ENCODE measurements around the gene ILRUN.
"Not testable (repeated sequence)": the region's sequence is repeated elsewhere in the genome, so short reads cannot be mapped to it uniquely, and the experiment has no call there.

The ILRUN gene

GRCh38 chr6:34663371-34663770 lies 33.2 kb downstream of the ILRUN start:
- DNase-seq, result no peak

GRCh38 chr6:34661357-34661756 lies 35.2 kb downstream of the ILRUN start:
- no peak for DNase-seq

- no peak for DNase-seq
Observed at GRCh38 chr6:34658605-34659265, 37.8 kb downstream of the ILRUN start.

DNA sequence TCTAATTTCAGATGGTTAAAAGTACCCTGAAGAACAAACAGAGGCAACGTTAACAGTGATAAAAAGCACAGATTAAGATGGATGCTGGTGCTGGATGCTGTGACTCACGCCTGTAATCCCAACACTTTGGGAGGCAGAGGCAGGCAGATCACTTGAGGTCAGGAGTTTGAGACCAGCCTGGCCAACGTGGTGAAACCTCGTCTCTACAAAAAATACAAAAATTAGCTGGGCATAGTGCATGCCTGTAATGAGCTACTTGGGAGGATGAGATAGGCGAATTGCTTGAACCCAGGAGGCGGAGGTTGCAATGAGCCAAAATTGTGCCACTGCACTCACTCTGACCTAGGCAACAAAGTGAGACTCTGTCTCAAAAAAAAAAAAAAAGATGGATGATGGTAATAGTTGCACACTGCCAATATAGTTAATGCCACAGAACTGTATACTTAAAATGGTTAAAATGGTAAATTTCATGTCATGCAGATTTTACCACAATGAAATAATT lies 38.5 kb downstream of the ILRUN start:
- not testable (repeated sequence) for DNase-seq

- DNase-seq, result no peak
Observed at GRCh38 chr6:34657307-34657978, 39.1 kb downstream of the ILRUN start.

- DNase-seq, result no peak
Observed at GRCh38 chr6:34657037-34657306, 39.6 kb downstream of the ILRUN start.

GRCh38 chr6:34656378-34657036 lies 40.1 kb downstream of the ILRUN start:
- DNase-seq, result no peak

DNA sequence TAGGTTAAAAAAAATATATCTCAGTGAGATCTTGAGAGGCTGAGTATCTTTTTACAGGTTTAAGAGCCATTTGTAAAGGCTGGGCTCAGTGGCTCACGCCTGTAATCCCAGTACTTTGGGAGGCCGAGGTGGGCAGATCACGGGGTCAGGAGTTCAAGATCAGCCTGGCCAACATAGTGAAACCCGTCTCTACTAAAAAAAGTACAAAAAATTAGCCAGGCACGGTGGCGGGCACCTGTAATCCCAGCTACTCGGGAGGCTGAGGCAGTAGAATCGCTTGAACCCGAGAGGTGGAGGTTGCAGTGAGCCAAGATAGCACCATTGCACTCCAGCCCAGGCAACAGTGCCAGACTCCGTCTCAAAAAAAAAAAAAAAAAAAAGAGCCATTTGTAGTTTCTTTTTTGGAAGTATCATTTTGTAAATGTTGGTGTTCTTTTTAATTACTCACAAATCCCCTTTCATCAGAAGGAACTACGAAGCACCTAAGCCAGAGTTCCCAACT lies 40.6 kb downstream of the ILRUN start:
- not testable (repeated sequence) for DNase-seq

- DNase-seq, result no peak
Observed at GRCh38 chr6:34654061-34654710, 42.4 kb downstream of the ILRUN start.

DNA sequence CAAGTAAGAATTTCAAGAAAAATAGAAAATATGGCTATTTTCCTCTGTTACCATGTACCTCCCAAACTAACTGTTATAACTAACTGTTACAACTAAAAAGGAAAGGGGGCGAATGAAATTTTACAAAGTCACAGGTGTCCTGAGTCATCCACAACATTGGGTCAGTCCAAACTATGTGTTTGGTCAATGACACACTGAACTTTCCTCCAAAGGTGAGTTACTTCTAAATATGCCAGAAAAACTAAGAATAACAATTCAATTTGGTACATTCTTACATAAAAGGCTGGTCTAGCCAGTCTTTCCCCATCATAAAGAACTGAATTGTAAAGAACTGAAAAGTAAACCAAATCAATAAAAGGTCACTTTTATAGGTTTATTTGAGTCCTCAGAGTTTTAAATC lies 44.3 kb downstream of the ILRUN start:
- no peak for DNase-seq

DNA sequence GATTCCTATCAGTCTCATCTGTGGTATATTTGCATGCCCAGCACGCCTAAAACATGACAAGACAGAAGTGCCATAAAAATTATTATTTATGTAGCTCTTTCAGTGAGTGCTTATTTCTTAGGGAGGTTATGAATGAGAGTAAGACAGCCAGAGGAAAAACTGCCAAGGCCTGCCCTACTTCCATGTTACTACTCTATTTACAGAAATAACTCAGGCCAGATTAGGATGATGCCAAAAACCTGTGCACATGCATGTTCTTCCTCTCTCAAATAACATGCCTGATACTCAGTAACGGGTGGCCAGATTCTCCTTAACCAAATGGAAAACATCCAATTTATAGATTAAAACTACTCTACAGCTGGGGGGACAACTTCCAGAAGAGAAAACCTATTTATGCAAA lies 45.7 kb downstream of the ILRUN start:
- DNase-seq, result no peak

- not testable (repeated sequence) for DNase-seq
Observed at GRCh38 chr6:34650232-34650631, 46.3 kb downstream of the ILRUN start.

DNA sequence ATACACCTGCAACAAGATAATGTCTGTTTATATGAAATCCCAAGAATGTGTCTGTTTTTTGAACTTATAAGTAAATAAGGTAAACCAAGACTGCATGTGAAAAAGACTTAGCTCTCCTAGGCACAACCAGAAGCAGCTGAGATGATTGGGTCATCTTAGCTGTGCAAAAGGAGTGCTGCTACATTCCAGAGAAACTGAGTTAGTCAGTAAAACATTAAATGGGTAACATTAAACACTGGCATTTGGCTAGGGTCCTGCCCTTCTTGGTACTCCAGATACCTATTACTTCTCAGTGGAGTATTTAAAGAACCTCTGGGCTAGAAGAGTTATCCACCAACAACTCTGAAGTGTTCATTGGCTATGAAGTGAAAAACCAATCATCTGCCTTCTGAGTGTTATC lies 47.8 kb downstream of the ILRUN start:
- no peak for DNase-seq
